T1000 (cell line): ENCODE results near the gene ACTG1.

Source experiments
- DNase-seq: peaks from one replicate; lab custom pipeline; 2025; ENCODE audit warnings: mixed read lengths; lab: John Stamatoyannopoulos, UW

Gene ACTG1

GRCh38 chr17:81545160-81545949 lies 32.8 kb upstream of the ACTG1 start:
- DNase-seq, result no peak

GRCh38 chr17:81544281-81544974 lies 31.8 kb upstream of the ACTG1 start:
- DNase-seq, result no peak

DNA sequence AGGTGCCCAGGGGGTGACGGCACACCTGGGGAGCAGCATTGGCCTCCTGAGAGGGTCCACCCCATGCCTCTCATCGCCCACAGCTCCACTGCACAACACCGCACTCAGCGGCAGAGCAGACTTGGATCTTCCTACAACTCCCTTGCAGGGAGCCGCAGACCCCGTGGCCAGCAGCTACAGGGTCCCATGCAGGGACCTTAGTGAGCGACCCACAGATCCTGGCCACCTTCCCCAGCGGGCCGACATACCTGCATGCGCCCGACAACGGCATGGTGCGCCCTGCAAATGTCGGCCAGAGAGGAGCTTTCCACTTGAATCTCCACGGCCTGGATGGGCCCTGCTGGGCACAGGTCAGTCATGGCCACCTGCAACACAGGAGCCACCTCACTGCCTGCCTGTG lies 31.2 kb upstream of the ACTG1 start:
- no peak for DNase-seq

DNA sequence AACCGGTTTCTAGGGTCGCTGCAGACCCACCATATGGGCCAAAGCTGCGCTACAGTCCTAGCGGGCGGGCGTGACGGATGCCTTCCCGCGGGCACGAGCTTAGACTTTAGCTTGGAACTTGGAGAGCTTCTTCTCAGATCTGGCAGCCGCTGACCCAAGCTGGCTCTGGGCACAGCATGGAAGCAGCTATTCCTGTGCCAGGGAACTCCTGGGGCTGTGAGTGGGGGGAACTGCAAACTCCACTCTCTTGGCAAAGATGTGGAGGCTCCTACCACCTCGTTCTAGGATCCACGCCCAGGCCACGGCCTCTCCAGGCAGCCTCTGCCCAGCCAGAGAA lies 30.7 kb upstream of the ACTG1 start:
- DNase-seq, result no peak

DNA sequence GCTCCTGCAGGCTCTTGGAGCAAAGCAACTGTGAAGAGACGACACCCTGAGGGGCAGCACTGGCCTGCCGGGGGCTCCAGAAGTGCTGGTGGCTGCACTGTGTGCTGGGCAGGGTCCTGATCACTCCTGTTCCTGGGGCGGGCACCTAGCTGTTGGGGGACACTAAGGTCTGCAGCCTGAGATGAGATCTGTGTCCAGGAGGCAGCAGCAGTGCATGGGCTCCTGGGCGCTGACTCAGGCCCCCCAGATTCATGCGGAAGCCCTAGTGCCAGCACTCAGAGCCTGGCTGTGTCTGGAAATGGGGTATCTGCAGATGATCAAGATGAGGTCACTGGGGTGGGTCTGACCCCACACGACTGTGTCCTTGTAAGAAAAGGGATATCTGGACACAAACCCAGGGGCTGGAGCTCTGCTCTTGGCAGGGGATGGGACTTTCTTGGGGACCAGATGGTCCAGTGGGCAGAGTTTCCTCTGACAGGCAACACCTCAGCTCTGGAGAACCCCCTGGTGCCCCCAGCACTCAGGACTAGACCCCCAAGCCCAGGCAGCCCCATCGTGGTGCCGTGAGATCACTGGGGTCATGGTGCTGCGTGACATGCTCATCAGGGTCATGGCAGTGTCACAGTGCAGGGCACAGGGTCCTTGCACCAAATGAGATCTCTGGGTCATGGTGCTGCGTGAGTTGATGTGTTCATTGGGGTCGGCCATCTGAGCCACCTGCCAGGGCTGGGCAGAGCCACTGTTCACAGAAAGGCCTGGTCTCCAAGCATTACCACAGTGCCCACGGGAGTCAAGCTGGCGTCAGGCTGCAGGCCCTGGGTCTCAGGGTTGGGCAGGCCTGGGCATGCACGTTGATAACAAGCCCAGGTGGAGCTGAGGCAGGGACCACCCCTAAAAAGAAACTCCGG lies 30.1 kb upstream of the ACTG1 start:
- DNase-seq, result no peak

DNA sequence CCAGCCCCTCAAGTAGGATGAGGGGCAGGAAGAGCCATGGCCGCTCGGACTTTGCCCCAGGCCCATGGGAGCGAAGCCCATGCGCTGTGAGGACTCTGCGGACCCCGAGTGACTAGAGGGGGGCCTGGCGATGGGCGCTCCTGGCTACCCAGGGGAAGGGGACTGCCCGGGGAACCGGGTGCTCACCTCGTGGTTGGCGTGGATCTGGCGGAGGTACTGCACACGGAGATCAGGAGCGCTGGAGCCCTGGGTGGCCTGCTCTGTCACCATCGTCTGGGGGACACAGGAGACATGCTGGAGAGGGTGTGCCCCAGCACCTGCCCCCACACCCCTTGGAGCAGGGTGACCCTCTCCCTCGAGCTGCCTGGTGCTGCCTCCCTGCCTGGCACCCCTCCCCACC lies 28.5 kb upstream of the ACTG1 start:
- DNase-seq, result no peak

GRCh38 chr17:81540676-81541027 lies 28.1 kb upstream of the ACTG1 start:
- DNase-seq, result no peak

DNA sequence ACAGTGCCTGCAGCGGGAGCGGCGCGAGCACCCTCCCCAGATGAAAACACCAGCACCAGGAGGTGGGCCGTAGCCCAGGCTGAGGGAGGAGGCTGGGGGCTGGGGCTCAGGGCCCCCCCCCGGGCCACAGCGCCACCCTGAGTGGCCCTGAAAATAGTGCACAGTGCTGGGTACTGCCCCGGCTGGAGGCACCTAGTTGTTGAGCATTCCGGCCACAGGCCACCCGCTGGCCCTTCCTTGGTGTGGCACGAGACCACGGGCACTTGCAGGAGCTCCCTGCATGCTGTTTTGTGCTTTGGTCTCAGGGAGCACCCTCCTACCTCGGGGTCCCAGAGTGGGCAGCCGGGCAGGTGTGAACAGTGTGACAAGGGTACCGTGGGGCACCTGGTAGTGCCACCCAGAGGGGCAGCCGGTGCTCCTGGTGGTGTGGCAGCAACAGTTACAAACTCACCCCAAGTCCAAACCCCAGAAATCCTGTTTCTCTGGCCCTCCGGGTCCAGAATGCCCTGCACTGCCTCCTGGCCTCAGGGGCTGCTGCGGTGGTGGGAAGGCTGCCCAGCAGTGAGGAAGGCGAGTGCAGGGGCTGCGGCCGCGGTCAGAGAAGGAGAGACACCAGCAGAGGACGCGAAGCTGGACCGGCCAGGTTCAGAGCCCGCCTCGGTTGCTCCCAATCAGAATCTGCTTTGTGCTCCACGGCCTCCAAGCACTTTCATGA lies 27.5 kb upstream of the ACTG1 start:
- DNase-seq, result no peak

- no peak for DNase-seq
Measured at GRCh38 chr17:81539571-81539900, 26.9 kb upstream of the ACTG1 start.

GRCh38 chr17:81538651-81539570 lies 26.3 kb upstream of the ACTG1 start:
- no peak for DNase-seq

DNA sequence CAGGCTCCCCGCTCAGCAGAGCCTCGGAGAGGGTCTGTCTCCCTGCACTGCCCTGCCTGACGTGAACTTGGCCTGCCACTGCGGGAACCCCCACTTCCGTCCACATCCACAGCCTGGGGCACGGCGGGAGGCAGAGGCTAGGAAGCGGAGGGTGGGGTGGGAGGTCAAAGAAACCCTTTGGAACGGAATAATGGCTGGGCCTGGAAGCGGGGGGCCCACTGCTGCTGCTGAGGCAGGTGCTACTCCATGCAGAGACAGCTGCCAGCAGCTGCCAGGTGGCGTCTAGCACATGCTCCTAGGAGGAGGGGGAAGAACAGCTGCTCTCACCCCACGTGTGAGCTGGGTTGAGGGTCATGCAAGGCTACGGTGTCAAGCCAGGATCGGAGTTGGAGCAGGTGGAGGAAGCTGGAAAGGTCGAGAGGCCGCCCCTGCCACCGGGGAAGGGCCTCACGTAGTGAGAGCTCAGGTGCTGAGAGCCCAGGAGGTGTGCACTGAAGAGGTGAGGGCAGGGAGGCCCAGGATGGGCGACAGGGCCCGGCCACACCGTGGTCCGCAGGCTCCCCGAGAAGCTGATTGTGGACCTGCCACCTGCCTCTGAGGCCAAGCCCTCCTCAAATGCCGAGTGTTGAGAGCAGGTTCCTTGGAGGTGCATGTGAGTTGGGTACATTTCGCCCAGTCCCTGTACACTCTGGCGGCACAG lies 25.4 kb upstream of the ACTG1 start:
- no peak for DNase-seq

DNA sequence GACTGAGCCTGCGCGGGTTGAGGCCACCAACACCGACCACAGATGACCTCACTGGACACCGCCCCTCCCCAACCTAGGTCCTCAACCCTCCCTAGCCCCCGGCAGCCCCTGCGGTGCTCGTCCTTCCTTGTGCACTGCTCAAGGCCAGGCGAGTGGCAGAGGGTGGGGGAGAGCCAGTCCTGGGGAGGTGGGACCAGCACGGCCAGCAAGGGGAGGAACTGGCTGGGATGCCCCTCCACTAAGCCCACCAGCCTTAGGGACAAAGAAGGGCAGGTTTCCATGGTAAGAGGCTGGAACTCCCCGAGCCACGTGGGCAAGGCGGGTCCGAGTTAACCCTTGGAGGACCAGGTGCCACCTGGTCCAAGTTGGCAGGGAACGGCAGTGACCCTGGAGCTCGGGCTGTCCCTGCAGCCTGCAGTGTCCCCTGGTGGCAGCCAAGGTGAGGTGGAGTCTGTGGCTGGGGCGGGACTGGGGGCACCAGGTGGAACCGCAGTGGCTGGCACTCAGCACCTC lies 24.8 kb upstream of the ACTG1 start:
- no peak for DNase-seq

GRCh38 chr17:81536299-81537290 lies 24.0 kb upstream of the ACTG1 start:
- no peak for DNase-seq

DNA sequence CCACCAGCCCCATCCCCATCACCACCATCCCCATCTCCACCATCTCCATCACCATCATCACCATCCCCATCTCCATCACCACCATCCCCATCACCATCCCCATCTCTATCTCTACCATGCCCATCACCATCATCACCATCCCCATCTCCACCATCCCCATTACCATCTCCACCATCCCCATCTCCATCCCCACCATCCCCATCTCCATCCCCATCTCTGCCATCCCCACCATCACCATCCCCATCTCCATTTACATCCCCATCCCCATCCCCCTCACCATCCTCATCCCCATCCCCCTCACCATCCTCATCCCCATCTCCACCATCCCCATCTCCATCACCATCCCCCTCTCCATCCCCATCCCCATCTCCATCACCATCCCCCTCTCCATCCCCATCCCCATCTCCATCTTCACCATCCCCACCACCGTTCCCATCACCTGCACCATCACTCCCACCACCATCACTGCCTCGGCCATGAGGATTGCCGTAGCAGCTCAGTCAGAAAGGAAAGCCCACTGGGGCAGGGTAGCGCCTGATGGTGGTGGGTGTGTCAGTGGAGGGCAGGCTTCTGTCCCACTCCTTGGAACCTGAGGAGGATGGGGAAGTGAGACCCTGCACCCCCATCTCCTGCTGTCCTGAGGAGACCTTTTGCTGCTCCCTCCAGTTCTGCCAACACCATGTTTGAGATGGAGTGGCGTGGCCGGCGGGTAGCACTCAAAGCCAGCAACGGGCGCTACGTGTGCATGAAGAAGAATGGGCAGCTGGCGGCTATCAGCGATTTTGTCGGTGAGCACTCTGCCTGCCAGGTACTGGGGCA lies 23.1 kb upstream of the ACTG1 start:
- no peak for DNase-seq

GRCh38 chr17:81535007-81535328 lies 22.4 kb upstream of the ACTG1 start:
- DNase-seq, result no peak

DNA sequence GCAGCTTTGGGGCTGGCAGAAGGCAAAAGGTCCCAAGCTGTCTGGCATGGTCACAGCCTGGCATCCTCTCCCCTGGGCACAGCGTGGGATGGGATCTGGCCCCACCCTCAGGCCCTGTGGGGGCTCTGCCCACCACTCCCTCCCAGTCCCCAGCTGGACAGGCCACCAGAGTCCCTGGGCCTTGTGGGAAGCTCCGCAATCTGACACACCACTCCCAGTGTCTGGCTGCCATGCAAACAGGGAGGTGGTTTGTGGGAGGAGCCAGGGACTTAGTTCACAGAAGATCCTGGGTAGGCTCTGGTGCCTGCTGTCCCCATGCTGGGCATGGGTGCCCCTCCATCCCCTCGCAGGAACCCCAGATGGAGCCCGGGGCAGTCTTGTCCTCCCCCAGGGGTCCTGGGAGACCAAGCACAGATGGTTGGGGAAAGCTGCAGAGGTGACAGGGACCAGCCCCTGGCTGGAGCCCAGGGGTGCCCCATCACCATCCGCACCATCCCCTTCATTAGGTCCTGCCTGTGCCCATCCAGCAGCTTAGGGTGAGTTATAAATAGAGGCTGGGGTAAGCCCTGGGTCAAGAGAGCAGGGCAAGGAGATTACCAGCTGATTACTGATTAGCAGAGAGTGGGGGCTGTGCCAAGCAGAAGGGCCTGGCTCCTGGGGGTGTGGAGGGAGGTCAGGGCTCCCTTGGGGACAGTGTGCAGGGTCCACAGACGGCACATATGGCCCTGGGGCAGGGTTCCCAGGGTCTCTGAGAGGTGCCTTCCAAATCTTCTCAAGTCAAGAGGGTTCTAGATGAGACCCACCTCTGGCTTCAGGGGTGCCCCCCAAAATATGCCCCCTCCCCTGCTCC lies 21.8 kb upstream of the ACTG1 start:
- no peak for DNase-seq

GRCh38 chr17:81533339-81534141 lies 20.9 kb upstream of the ACTG1 start:
- no peak for DNase-seq
